SJCRH30 (cell line): ENCODE results near the gene ZNF407. TPM values are rescaled to one million over a fixed set of nuclear protein-coding genes. Genes with fewer than 3 reads are reported as not detected.

Source experiments
- DNase-seq, 2 experiments: peaks; one replicate each; pipeline ENCODE4 v3.0.0-alpha.2; 2015 to 2020
- H3K27ac ChIP-seq: fragments of 250-450 bp; sonication (Bioruptor Pico); 2 replicates; pipeline ENCODE4 v1.5.1; 2020; ENCODE audit warnings: mild to moderate bottlenecking, moderate library complexity
- H3K27me3 ChIP-seq: fragments of 250-450 bp; sonication (Bioruptor Pico); 2 replicates; pipeline ENCODE4 v1.5.1; 2020; ENCODE audit warnings: mild to moderate bottlenecking, moderate library complexity
- H3K36me3 ChIP-seq: fragments of 250-450 bp; sonication (Bioruptor Pico); 2 replicates; pipeline ENCODE4 v1.5.1; 2020; ENCODE audit warnings: mild to moderate bottlenecking, moderate library complexity
- H3K4me1 ChIP-seq: fragments of 250-450 bp; sonication (Bioruptor Pico); 2 replicates; pipeline ENCODE4 v1.5.1; 2020; ENCODE audit warnings: mild to moderate bottlenecking, moderate library complexity
- H3K4me3 ChIP-seq: fragments of 250-450 bp; sonication (Bioruptor Pico); 2 replicates; pipeline ENCODE4 v1.5.1; 2020; ENCODE audit warnings: mild to moderate bottlenecking, moderate library complexity
- H3K9me3 ChIP-seq: fragments of 250-450 bp; sonication (Bioruptor Pico); replicated peaks from 2 replicates; pipeline ENCODE4 v1.5.1; 2020; ENCODE audit warnings: mild to moderate bottlenecking, moderate library complexity
- total RNA-seq: library from RNA; depleted of rRNA; stranded (reverse); fragments of >200 nt; shearing (Covaris generic); gene quantifications from 2 replicates; pipeline ENCODE4 v1.2.3, GENCODE V29; 2014

Gene ZNF407
- total RNA-seq, 1 experiment from 2014 or later, result 9.5 TPM

DNA sequence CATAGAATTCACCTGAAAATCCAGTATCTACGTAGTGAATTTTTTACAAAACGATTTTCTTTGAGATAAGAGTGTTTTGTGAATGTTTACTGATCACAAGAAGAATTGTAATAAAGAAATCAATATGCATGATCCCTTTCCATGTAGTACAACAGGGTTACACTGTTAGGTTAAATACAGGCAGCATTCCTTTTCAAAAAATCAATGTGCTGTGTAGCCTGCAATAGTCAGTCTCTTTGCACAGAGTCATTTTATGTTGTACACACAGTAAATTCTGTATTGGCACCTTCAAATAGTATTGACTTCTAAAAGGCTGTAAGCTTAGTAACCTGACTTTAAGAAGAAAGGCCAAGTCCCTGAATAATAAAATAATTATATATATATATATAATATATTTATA, 63.3 kb downstream of the ZNF407 start:
- H3K9me3 ChIP-seq, result no peaks in the 10 kb centered on the region
- H3K27ac ChIP-seq, result no peak overlapping the region
- H3K4me3 ChIP-seq, result no peak overlapping the region
- H3K36me3 ChIP-seq, result no peaks in the 10 kb centered on the region
- DNase-seq, result no peak
- no peaks in the 10 kb centered on the region for H3K27me3 ChIP-seq
- H3K4me1 ChIP-seq, result no peaks in the 10 kb centered on the region

DNA sequence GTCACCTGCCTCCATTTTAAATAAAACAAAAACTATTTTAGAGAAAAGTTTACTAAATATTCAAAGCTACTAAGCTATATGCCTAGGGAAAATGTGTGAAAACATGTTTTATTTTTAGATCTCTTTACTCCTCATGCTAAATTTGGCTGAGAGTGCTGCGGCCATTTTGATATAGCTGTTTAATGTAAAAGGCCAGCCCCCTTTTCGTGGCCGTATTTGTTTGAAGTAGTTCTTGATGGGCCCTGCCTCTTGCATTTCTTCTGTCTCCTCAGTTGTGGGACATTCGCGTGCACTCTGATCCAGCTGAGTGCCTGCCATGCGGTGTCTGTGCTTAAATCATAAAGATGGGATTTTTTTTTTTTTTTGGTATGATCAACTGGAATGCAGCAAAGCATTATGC, 64.0 kb downstream of the ZNF407 start:
- no peak overlapping the region for H3K4me3 ChIP-seq
- no peak overlapping the region for H3K27ac ChIP-seq
- H3K4me1 ChIP-seq, result no peaks in the 10 kb centered on the region
- H3K9me3 ChIP-seq, result no peaks in the 10 kb centered on the region
- DNase-seq, result no peak
- H3K36me3 ChIP-seq, result no peaks in the 10 kb centered on the region
- H3K27me3 ChIP-seq, result no peaks in the 10 kb centered on the region

DNA sequence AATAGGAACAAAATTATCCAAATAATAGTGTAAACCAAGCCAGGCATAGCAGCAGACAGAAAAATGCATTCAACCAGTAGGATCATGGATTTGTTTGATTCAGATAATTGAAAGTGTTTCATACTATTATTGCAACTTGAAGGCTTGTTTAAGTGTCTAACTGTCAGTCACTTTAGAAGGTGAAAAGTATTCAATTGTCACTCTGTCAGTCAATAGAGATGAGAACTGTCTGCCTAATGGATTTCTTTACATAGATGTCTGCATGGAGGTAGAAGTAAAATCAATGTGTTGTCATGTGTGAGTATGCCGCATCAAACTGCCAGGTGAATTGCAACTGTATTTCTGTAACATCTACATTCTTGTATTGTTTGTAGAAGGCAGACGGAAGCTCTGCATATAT, 65.0 kb downstream of the ZNF407 start:
- no peak overlapping the region for H3K4me3 ChIP-seq
- H3K4me1 ChIP-seq, result no peaks in the 10 kb centered on the region
- H3K27ac ChIP-seq, result no peak overlapping the region
- no peak for DNase-seq
- no peaks in the 10 kb centered on the region for H3K27me3 ChIP-seq
- H3K9me3 ChIP-seq, result no peaks in the 10 kb centered on the region
- no peaks in the 10 kb centered on the region for H3K36me3 ChIP-seq

DNA sequence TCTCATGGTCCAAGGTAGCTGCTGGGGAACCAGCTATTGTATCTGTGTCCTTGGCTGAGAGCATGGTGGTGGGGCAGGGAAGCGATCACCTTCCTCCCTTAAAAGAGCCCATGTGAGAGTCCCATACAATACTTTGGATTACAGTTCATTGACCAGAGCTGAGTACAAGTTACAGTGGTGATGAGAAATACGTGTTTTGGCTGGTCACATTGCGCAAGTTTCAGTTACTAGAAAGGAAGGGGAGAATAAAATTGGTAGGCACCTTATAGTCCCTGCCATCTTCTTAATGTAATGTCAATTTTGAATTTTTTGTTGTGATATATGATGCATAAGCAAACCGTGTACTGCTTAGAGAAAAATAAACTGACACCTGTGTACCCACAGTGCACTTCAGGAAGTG, 67.7 kb downstream of the ZNF407 start:
- Histone ChIP-seq H3K27me3 (no peaks in the 10 kb centered on the region), H3K4me3 (no peak overlapping the region), H3K27ac (no peak overlapping the region), H3K4me1 (no peaks in the 10 kb centered on the region), H3K9me3 (no peaks in the 10 kb centered on the region), H3K36me3 (no peaks in the 10 kb centered on the region)
- no peak for DNase-seq

DNA sequence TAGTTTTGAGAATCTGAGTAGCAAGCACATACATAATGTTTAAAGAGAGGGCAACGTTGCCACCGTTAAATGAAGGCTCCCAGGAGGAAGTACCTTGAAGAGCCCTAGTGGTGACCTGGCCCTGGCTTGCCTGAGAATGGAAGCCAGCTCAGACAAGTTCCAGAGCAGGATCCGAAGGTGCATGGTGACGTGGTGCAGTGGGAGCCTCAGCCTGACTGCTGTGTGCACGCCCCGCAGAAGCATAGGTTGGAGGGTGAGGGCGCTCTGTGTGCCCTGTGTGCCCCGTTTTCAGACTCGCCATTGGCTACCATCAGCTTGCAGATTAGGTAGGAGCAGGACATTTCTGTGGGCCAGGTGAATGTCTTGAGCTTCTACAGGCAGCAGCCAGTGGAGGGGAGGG, 68.2 kb downstream of the ZNF407 start:
- no peaks in the 10 kb centered on the region for H3K4me1 ChIP-seq
- H3K4me3 ChIP-seq, result no peak overlapping the region
- DNase-seq, result no peak
- no peaks in the 10 kb centered on the region for H3K9me3 ChIP-seq
- H3K36me3 ChIP-seq, result no peaks in the 10 kb centered on the region
- H3K27me3 ChIP-seq, result no peaks in the 10 kb centered on the region
- no peak overlapping the region for H3K27ac ChIP-seq

- Histone ChIP-seq H3K9me3 (no peaks in the 10 kb centered on the region), H3K4me1 (no peaks in the 10 kb centered on the region), H3K27me3 (no peaks in the 10 kb centered on the region), H3K36me3 (no peaks in the 10 kb centered on the region), H3K4me3 (no peak overlapping the region), H3K27ac (no peak overlapping the region)
- no peak for DNase-seq
Observed at GRCh38 chr18:74669136-74669798, 71.6 kb downstream of the ZNF407 start.

- no peak overlapping the region for H3K4me3 ChIP-seq
- H3K27ac ChIP-seq, result no peak overlapping the region
- no peaks in the 10 kb centered on the region for H3K4me1 ChIP-seq
- DNase-seq, result no peak
- H3K27me3 ChIP-seq, result no peaks in the 10 kb centered on the region
- H3K36me3 ChIP-seq, result no peaks in the 10 kb centered on the region
- H3K9me3 ChIP-seq, result no peaks in the 10 kb centered on the region
Observed at GRCh38 chr18:74672371-74672770, 74.7 kb downstream of the ZNF407 start.

DNA sequence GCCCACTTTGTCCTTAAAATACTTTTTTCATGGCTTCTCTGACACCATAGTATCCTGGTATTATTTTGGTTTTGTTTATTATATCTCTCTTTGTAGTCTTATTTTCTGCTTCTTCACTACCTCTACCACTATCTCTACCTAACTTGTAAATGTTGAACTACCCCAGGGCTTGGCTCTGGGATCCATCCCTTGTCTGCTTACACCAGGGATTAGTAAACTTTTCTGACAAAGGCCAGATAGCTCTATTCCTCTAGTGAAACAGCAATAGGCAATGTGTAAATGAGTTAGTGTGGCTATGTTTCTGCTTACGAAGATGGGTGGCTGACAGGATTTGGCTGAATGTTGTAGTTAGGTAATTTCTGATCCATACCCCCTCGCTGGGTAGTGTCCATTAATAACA, 76.8 kb downstream of the ZNF407 start:
- H3K36me3 ChIP-seq, result no peaks in the 10 kb centered on the region
- H3K4me1 ChIP-seq, result no peaks in the 10 kb centered on the region
- H3K27me3 ChIP-seq, result no peaks in the 10 kb centered on the region
- H3K4me3 ChIP-seq, result no peak overlapping the region
- H3K9me3 ChIP-seq, result no peaks in the 10 kb centered on the region
- no peak overlapping the region for H3K27ac ChIP-seq
- DNase-seq, result no peak

GRCh38 chr18:74679006-74679678, 81.5 kb downstream of the ZNF407 start:
- no peaks in the 10 kb centered on the region for H3K4me1 ChIP-seq
- H3K36me3 ChIP-seq, result no peaks in the 10 kb centered on the region
- H3K27ac ChIP-seq, result no peak overlapping the region
- no peaks in the 10 kb centered on the region for H3K27me3 ChIP-seq
- no peaks in the 10 kb centered on the region for H3K9me3 ChIP-seq
- no peak for DNase-seq
- no peak overlapping the region for H3K4me3 ChIP-seq

- Histone ChIP-seq H3K9me3 (no peaks in the 10 kb centered on the region), H3K4me1 (no peaks in the 10 kb centered on the region), H3K4me3 (no peak overlapping the region), H3K36me3 (no peaks in the 10 kb centered on the region), H3K27me3 (no peaks in the 10 kb centered on the region), H3K27ac (no peak overlapping the region)
- no peak for DNase-seq
Observed at GRCh38 chr18:74679679-74680076, 82.0 kb downstream of the ZNF407 start.

DNA sequence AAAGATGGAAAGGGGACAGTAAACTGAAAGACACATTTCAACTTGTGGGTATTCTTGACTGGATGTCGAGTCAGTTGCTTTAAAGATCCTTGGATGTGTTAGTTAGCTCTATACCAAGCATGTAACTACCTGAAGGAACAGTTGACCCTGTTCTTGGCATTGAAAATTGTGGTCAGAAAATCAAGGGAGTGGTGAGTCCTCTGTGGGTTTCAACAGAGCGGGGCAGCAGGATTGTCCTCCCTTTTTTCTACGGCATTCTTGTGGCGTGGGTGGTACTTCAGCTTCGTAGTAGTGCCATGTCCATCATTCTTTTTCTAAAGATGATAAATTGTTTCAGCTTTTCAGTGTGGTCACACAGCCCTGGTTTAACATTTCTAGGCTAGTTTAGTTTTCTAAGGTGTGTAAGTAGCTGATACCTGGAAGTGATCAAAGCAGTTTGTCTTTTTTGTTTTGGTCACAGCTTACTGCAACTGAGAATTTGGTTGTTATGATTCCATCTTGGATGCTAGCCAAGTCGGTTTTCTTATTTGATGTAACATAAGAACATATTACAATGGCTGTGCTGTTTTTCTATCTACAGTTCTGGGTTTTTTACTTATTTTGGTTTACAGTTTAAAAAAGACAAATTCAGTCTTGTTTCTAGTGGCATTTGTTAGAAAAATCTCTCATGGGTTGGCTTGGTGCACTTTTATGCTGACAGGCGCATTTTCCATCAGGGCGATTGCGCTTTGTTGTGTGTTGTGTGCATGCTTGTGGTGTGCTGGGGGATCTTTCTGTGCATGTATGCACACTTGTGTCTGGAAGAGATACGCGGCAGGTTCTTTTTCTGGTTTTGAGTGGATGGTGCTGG, 84.7 kb downstream of the ZNF407 start:
- Histone ChIP-seq H3K27ac (no peak overlapping the region), H3K4me3 (no peak overlapping the region), H3K27me3 (no peaks in the 10 kb centered on the region), H3K9me3 (no peaks in the 10 kb centered on the region), H3K4me1 (no peaks in the 10 kb centered on the region), H3K36me3 (no peaks in the 10 kb centered on the region)
- DNase-seq, result no peak

- no peak overlapping the region for H3K4me3 ChIP-seq
- no peaks in the 10 kb centered on the region for H3K27me3 ChIP-seq
- H3K9me3 ChIP-seq, result no peaks in the 10 kb centered on the region
- H3K36me3 ChIP-seq, result no peaks in the 10 kb centered on the region
- H3K27ac ChIP-seq, result no peak overlapping the region
- DNase-seq, result no peak
- no peaks in the 10 kb centered on the region for H3K4me1 ChIP-seq
Observed at GRCh38 chr18:74682991-74683297, 85.3 kb downstream of the ZNF407 start.

DNA sequence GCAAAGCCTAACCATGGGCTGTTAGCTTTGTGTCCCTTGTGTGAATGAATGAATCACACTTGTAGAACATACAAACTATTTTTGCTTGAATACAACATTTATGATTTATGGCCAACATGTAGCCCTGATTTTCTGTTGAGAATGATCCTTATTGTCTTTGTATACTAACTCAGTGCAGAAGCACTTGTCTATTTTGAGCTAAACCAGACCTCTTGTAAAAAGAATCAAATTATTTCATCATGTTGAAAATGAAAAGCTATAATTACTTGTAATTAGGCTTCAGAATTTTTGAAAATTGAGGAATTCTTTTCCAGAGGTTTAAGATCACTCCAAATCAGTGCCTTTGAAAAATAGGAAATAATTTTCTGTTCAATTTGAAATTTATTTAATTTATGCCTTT, 85.9 kb downstream of the ZNF407 start:
- Histone ChIP-seq H3K36me3 (no peaks in the 10 kb centered on the region), H3K27ac (no peak overlapping the region), H3K4me3 (no peak overlapping the region), H3K27me3 (no peaks in the 10 kb centered on the region), H3K9me3 (no peaks in the 10 kb centered on the region), H3K4me1 (no peaks in the 10 kb centered on the region)
- no peak for DNase-seq

DNA sequence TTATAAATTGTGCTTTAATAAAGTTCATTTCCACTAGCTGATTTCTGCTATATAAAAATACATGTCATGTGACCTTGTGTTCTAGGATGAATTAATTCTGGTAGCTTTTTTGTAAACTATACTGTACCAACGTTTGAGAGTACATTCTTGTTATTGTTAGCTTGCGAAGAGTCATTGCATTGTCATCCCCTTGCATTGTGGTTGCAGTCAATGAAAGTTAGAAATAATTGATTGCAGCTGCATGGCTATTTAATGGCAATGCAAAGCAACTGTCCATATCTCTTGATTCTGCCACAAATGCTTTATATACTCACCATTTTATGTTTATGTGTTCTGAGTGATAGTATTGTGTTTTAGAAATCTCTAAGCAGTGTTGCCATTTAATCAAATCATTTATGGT, 91.6 kb downstream of the ZNF407 start:
- no peaks in the 10 kb centered on the region for H3K4me1 ChIP-seq
- no peak for DNase-seq

GRCh38 chr18:74692367-74693013, 94.8 kb downstream of the ZNF407 start:
- no peak for DNase-seq
- H3K36me3 ChIP-seq, result no peaks in the 10 kb centered on the region
- no peak overlapping the region for H3K4me3 ChIP-seq
- no peaks in the 10 kb centered on the region for H3K27me3 ChIP-seq
- H3K4me1 ChIP-seq, result no peaks in the 10 kb centered on the region
- H3K9me3 ChIP-seq, result no peaks in the 10 kb centered on the region
- no peak overlapping the region for H3K27ac ChIP-seq

More for the DNA sequence above, 91.6 kb downstream of the ZNF407 start:
- no peaks in the 10 kb centered on the region for H3K27me3 ChIP-seq
- H3K9me3 ChIP-seq, result no peaks in the 10 kb centered on the region
- no peaks in the 10 kb centered on the region for H3K36me3 ChIP-seq
- no peak overlapping the region for H3K4me3 ChIP-seq
- no peak overlapping the region for H3K27ac ChIP-seq
